WERI-Rb-1 (cell line): ENCODE measurements around the gene UNKL.

Source experiments
- DNase-seq: peaks from one replicate; pipeline ENCODE4 v3.0.0-alpha.2; 2020
- H3K27ac ChIP-seq: fragments of 250-450 bp; sonication (Bioruptor Pico); 2 replicates; pipeline ENCODE4 v1.5.1; 2020; ENCODE audit warnings: mild to moderate bottlenecking, moderate library complexity
- H3K27me3 ChIP-seq: fragments of 250-450 bp; sonication (Bioruptor Pico); 2 replicates; pipeline ENCODE4 v1.5.1; 2021; ENCODE audit warnings: mild to moderate bottlenecking, low read depth, moderate library complexity; ENCODE audit not compliant: insufficient read depth, severe bottlenecking
- H3K36me3 ChIP-seq: fragments of 250-450 bp; sonication (Bioruptor Pico); 2 replicates; pipeline ENCODE4 v1.5.1; 2020; ENCODE audit warnings: mild to moderate bottlenecking, moderate library complexity
- H3K4me3 ChIP-seq: 2 replicates; pipeline ENCODE4 v1.5.1; 2011; ENCODE audit warnings: low read depth, mild to moderate bottlenecking, control low read depth, low read length
- H3K9me3 ChIP-seq: fragments of 250-450 bp; sonication (Bioruptor Pico); 2 replicates; pipeline ENCODE4 v1.5.1; 2021; ENCODE audit warnings: mild to moderate bottlenecking, moderate library complexity; ENCODE audit not compliant: severe bottlenecking
- TF ChIP-seq, protein P1 (sequence below): IDR thresholded peaks from 2 replicates; pipeline ENCODE4 v1.5.1; 2011; ENCODE audit warnings: low read depth, mild to moderate bottlenecking, control low read depth, inconsistent platforms, low read length

The UNKL gene

DNA sequence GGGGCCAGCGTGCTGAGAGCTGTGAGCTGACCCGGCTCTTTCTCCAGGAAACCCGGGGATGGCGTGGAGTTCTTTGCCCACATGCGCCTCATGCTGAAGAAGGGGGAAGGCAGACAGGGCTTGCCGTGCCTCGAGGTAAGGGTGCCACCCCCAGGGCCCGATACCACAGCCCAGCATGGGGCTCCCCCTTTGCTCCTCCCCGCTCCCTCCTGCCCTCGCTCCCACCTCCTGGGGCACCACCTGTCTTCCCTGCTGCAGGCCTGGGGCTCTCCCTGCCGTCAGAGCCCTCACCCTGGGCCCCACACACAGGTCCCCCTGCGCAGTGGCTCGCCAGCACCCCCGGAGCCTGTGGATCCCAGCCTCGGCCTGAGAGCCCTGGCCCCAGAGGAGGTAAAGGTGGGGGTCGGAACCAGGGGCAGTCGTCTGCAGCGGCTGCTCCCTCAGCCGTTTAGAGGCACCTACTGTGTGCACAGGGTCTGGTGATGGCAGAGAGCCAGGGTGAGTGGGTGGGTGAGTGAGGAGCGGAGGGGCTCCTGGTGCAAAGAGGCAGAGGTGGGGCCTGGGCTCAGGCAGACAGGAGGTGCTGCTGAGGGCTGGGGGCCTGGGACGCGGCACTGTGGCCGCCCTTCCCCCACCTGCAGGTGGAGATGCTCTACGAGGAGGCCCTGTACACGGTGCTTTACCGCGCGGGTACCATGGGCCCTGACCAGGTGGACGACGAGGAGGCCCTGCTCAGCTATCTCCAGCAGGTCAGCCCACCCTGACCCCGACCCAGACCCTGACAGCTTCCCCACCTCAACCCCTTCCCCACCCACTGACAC, 75.4 kb downstream of the UNKL start:
- Histone ChIP-seq H3K27ac (no peak overlapping the region), H3K4me3 (no peak overlapping the region), H3K36me3 (no peaks in the 10 kb centered on the region), H3K27me3 (peaks cover 48% of the 10 kb centered on the region), H3K9me3 (no peaks in the 10 kb centered on the region)
- DNase-seq: no peak
- TF ChIP-seq, protein P1, sequence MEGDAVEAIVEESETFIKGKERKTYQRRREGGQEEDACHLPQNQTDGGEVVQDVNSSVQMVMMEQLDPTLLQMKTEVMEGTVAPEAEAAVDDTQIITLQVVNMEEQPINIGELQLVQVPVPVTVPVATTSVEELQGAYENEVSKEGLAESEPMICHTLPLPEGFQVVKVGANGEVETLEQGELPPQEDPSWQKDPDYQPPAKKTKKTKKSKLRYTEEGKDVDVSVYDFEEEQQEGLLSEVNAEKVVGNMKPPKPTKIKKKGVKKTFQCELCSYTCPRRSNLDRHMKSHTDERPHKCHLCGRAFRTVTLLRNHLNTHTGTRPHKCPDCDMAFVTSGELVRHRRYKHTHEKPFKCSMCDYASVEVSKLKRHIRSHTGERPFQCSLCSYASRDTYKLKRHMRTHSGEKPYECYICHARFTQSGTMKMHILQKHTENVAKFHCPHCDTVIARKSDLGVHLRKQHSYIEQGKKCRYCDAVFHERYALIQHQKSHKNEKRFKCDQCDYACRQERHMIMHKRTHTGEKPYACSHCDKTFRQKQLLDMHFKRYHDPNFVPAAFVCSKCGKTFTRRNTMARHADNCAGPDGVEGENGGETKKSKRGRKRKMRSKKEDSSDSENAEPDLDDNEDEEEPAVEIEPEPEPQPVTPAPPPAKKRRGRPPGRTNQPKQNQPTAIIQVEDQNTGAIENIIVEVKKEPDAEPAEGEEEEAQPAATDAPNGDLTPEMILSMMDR: no peak

DNA sequence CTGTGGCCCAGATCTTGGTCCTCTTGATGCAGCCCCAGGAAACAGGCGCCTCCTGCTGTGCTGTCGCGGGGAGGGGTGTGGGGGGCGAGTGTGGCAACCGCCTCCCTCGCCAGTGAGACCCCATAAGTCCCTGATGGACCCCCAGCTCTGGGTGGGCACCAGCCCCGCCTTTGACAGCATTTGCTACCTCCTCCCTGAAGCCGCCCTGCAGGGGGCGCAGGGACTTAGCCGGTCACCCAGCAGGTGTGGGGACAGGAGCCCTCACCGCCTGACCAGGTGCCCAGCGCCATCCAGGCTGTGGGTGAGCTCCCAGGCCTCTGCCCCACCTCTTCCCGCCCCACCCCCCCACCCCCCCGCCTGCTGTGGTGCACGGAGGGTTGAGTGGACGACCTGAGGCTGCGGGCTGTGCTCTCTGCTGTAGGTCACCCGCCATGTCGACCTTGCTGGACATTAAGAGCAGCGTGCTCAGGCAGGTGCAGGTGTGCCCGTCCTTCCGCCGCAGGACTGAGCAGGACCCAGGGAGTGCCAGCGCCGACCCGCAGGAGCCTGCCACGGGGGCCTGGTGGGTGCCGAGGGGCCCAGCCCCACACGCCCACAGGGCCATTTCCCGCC, 76.3 kb downstream of the UNKL start:
- peaks cover 55% of the 10 kb centered on the region for H3K27me3 ChIP-seq
- H3K27ac ChIP-seq: no peak overlapping the region
- no peaks in the 10 kb centered on the region for H3K36me3 ChIP-seq
- no peaks in the 10 kb centered on the region for H3K9me3 ChIP-seq
- TF ChIP-seq, protein P1: peak; percentile 86
- DNase-seq: peak; percentile 75
- H3K4me3 ChIP-seq: no peak overlapping the region

DNA sequence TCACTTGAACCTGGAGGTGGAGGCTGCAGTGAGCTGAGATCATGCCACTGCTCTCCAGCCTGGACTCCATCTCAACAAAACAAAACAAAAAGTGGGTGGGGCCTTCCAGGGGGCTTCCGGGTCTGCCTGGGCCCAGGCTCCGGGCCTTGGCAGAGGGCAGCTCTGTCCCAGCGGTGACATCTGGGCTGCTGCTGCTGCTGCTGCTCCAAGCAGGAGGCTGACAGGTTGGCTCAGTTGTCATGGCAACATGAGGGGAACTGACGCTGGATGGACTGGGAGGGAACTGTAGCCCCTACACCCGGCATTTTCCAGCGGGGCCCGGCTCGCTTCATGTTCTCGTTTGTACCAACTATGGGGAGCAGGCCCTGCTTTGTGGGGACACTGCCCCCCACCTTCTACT, 77.0 kb downstream of the UNKL start:
- Histone ChIP-seq H3K27ac (no peak overlapping the region), H3K9me3 (no peaks in the 10 kb centered on the region), H3K27me3 (peaks cover 62% of the 10 kb centered on the region), H3K4me3 (no peak overlapping the region), H3K36me3 (no peaks in the 10 kb centered on the region)
- TF ChIP-seq, protein P1: no peak
- DNase-seq: no peak

DNA sequence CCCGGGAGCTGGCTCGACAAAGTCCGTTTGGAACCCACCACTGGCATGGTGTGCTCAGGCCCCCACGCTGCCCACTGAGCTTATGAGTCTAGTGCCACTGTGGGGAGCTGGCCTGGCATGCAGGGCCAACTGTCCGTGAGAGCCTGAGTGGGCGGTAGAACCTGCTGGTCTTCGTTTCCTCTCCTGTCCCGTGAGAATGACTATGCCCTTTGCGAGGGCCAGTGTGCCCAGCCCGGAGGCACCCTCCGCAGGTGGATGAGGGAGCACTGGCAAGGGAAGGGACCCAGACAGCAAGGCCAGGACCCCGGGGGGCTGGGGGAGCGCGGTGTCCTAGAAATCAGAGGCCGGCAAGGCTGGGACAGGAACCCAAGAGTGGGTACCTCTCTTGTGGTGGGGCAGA, 77.9 kb downstream of the UNKL start:
- no peak for DNase-seq
- Histone ChIP-seq H3K9me3 (peaks cover under 1% of the 10 kb centered on the region), H3K27ac (no peak overlapping the region), H3K36me3 (no peaks in the 10 kb centered on the region), H3K4me3 (no peak overlapping the region), H3K27me3 (peaks cover 71% of the 10 kb centered on the region)
- TF ChIP-seq, protein P1: no peak

DNA sequence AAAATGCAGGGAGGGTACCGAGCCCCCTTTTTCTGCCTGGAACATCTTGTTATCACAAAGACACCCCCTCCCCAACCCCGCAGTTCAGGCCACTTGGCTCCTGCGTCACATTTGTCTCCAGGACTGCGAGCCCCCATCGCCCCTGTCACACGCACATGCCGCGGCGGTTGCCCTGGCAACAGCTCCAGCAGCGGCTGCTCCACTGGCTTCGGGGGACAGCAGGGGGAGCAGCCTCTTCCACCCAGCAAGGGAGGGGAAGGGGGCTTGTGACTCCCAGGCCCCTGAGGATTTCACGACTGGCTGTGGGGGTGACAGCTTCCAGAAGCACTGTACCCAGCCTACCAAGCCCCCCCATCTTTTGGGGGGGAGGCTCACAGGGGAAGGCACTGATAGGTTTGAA, 78.5 kb downstream of the UNKL start:
- Histone ChIP-seq H3K4me3 (no peak overlapping the region), H3K9me3 (peaks cover 3% of the 10 kb centered on the region), H3K27ac (no peak overlapping the region), H3K27me3 (peaks cover 77% of the 10 kb centered on the region), H3K36me3 (no peaks in the 10 kb centered on the region)
- no peak for DNase-seq
- TF ChIP-seq, protein P1: 0 out of 2 replicates have a peak, but pooled peaks have one; percentile 14
